ENCODE data around the gene RB1. TPM values are rescaled to one million over a fixed set of nuclear protein-coding genes. Genes with fewer than 3 reads are reported as not detected.

RB1 gene
- polyA plus RNA-seq (2012; ENCODE audit: insufficient read depth, insufficient read length, low read depth) = 10.1 TPM

DNA sequence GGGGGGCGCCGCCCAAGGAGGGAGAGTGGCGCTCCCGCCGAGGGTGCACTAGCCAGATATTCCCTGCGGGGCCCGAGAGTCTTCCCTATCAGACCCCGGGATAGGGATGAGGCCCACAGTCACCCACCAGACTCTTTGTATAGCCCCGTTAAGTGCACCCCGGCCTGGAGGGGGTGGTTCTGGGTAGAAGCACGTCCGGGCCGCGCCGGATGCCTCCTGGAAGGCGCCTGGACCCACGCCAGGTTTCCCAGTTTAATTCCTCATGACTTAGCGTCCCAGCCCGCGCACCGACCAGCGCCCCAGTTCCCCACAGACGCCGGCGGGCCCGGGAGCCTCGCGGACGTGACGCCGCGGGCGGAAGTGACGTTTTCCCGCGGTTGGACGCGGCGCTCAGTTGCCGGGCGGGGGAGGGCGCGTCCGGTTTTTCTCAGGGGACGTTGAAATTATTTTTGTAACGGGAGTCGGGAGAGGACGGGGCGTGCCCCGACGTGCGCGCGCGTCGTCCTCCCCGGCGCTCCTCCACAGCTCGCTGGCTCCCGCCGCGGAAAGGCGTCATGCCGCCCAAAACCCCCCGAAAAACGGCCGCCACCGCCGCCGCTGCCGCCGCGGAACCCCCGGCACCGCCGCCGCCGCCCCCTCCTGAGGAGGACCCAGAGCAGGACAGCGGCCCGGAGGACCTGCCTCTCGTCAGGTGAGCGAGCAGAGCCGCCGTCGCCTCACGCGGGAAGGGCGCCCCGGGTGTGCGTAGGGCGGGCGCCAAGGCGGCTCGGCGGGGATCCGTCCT is at the start of gene RB1:
RB1 (plus strand) TSS at position 393 of the 784 bp plus-strand sequence; CDS start at position 555, 162 bp downstream.
- no peaks in the 10 kb centered on the region for H3K9me3 ChIP-seq
- H3K4me1 ChIP-seq = peaks cover 13% of the 10 kb centered on the region
- no peaks in the 10 kb centered on the region for H3K27me3 ChIP-seq
- no peaks in the 10 kb centered on the region for H3K36me3 ChIP-seq
- peak within 1 kb of the TSS; percentile 90 for H3K4me3 ChIP-seq (ENCODE audit: low read depth, low read length)
- TF ChIP-seq, protein P1, sequence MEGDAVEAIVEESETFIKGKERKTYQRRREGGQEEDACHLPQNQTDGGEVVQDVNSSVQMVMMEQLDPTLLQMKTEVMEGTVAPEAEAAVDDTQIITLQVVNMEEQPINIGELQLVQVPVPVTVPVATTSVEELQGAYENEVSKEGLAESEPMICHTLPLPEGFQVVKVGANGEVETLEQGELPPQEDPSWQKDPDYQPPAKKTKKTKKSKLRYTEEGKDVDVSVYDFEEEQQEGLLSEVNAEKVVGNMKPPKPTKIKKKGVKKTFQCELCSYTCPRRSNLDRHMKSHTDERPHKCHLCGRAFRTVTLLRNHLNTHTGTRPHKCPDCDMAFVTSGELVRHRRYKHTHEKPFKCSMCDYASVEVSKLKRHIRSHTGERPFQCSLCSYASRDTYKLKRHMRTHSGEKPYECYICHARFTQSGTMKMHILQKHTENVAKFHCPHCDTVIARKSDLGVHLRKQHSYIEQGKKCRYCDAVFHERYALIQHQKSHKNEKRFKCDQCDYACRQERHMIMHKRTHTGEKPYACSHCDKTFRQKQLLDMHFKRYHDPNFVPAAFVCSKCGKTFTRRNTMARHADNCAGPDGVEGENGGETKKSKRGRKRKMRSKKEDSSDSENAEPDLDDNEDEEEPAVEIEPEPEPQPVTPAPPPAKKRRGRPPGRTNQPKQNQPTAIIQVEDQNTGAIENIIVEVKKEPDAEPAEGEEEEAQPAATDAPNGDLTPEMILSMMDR (IDR thresholded peaks at IDR 0.05; ENCODE audit: low read depth, low read length) = no peak
- peak; percentile 91 for DNase-seq

DNA sequence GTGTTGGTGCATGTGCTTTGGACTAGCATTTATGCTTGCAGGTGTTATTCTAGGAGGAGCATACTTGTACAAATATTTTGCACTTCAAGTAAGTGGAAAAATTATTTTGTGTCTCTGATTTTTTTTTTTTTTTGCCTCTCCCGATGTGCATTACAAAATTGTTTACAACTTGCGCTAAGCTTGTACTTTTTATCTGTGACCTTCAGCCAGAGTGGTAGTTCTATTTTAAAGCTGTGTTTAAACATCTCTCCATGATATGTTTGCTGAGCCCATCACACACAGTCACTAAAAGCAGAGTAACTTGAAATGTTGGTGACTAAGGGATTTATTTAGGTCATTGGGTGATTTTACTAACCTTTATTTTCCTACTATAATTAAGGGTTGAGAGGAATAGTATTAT is 49.7 kb upstream of the RB1 start:
- H3K4me1 ChIP-seq = no peaks in the 10 kb centered on the region; the same call in 1 of the 2 replicates
- peaks cover 57% of the 10 kb centered on the region for H3K36me3 ChIP-seq
- DNase-seq = no peak
- no peak overlapping the region for H3K4me3 ChIP-seq (ENCODE audit: low read depth, low read length)
- H3K27me3 ChIP-seq = no peaks in the 10 kb centered on the region
- H3K9me3 ChIP-seq = no peaks in the 10 kb centered on the region
- TF ChIP-seq, protein P1 (IDR thresholded peaks at IDR 0.05; ENCODE audit: low read depth, low read length) = no peak

DNA sequence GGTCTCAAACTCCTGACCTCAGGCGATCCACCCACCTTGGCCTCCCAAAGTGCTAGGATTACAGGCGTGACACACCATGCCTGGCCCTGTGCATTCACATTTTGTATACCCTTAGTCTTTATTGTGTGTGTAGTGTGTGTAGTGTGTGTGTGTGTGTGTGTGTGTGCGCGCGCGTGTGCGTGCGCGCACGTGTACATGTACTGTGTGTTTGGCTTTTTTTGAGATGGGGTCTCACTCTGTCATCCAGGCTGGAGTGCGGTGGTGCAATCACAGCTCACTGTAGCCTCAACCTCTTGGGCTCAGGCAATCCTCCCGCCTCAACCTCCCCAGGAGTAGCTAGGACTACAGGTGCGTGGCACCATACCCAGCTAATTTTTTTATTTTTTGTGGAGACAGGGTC is 48.5 kb upstream of the RB1 start:
- peaks cover 70% of the 10 kb centered on the region for H3K36me3 ChIP-seq
- no peak overlapping the region for H3K4me3 ChIP-seq (ENCODE audit: low read depth, low read length)
- H3K27me3 ChIP-seq = no peaks in the 10 kb centered on the region
- H3K9me3 ChIP-seq = no peaks in the 10 kb centered on the region
- H3K4me1 ChIP-seq = no peaks in the 10 kb centered on the region; the same call in 1 of the 2 replicates
- DNase-seq = no peak
- TF ChIP-seq, protein P1 (IDR thresholded peaks at IDR 0.05; ENCODE audit: low read depth, low read length) = no peak

DNA sequence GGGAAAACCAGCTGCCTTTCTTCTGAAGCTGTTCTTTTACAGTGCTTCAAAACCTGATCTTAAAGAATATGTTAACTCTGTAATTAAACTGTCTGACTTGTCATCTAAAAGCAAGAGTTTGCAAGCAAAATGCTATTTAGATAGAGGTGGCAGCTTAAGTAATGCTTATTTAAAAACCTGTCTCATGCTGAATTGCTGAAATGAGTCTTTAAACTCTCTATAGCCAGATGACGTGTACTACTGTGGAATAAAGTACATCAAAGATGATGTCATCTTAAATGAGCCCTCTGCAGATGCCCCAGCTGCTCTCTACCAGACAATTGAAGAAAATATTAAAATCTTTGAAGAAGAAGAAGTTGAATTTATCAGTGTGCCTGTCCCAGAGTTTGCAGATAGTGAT is 47.6 kb upstream of the RB1 start:
- Histone ChIP-seq H3K4me3 (ENCODE audit: low read depth, low read length) (no peak overlapping the region), H3K4me1 (no peaks in the 10 kb centered on the region; the same call in 1 of the 2 replicates), H3K27me3 (no peaks in the 10 kb centered on the region), H3K36me3 (peaks cover 75% of the 10 kb centered on the region), H3K9me3 (no peaks in the 10 kb centered on the region)
- DNase-seq = no peak
- TF ChIP-seq, protein P1 (IDR thresholded peaks at IDR 0.05; ENCODE audit: low read depth, low read length) = no peak

DNA sequence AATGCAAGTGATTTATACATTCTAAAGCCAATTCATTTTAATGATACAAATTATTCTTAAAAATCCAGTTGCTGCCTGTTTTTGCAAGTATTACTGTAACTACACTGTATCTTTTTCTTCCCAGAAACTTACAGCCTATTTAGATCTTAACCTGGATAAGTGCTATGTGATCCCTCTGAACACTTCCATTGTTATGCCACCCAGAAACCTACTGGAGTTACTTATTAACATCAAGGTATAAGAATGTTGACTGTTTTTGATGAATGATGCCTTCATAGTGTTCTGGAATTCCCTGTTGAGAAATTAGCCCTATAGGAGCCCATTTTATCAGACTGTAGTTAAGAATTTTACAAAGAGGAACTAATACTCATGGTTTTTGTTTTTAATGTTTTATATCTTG is 45.5 kb upstream of the RB1 start:
- Histone ChIP-seq H3K36me3 (peaks cover 94% of the 10 kb centered on the region), H3K9me3 (no peaks in the 10 kb centered on the region), H3K4me1 (no peaks in the 10 kb centered on the region), H3K4me3 (ENCODE audit: low read depth, low read length) (no peak overlapping the region), H3K27me3 (no peaks in the 10 kb centered on the region)
- TF ChIP-seq, protein P1 (IDR thresholded peaks at IDR 0.05; ENCODE audit: low read depth, low read length) = no peak
- no peak for DNase-seq

DNA sequence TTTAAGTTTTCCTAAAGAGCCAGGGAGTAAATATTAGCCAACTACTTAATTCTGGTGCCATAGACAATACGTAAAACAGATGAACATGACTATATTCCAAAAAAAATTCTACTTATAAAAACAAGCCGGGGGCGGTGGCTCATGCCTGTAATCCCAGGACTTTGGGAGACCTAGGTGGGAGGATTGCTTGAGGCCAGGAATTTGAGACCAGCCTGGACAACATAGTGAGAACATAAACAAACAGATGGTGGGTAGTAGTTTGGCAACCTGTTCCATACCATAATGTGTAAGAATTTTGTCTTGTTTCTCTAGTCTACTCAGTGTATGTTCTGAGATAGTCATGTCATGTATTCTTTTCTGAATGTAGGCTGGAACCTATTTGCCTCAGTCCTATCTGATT is 45.1 kb upstream of the RB1 start:
- Histone ChIP-seq H3K4me3 (ENCODE audit: low read depth, low read length) (no peak overlapping the region), H3K4me1 (no peaks in the 10 kb centered on the region), H3K9me3 (no peaks in the 10 kb centered on the region), H3K27me3 (no peaks in the 10 kb centered on the region), H3K36me3 (peaks cover 96% of the 10 kb centered on the region)
- no peak for DNase-seq
- TF ChIP-seq, protein P1 (IDR thresholded peaks at IDR 0.05; ENCODE audit: low read depth, low read length) = no peak
